Memory B cell (primary cell): Measurements from ENCODE around the gene PIK3C2G.

Experiments used
- ATAC-seq: fragments of 150-1000 bp; cut with Tn5 transposase; 2 replicates; pipeline ENCODE4 v1.10.0; 2021; ENCODE audit warnings: low read depth, mild to moderate bottlenecking, moderate library complexity
- DNase-seq, 2 donors: peaks; one replicate each; pipeline ENCODE4 v3.0.0; 2022; ENCODE audit warnings: low spot score in 2 of 2
- H3K27ac Mint-ChIP-seq: one replicate; pipeline ENCODE4 v1.8.0; 2022; ENCODE audit warnings: mild to moderate bottlenecking, moderate library complexity, mixed read lengths
- H3K27me3 Mint-ChIP-seq: one replicate; pipeline ENCODE4 v1.8.0; 2022; ENCODE audit warnings: mixed read lengths
- H3K36me3 Mint-ChIP-seq: one replicate; pipeline ENCODE4 v1.8.0; 2022; ENCODE audit warnings: mild to moderate bottlenecking, mixed read lengths
- H3K4me1 Mint-ChIP-seq: one replicate; pipeline ENCODE4 v1.8.0; 2022; ENCODE audit warnings: mixed read lengths
- H3K4me3 Mint-ChIP-seq: one replicate; pipeline ENCODE4 v1.8.0; 2022; ENCODE audit warnings: mild to moderate bottlenecking, moderate library complexity, mixed read lengths
- H3K9me3 Mint-ChIP-seq: one replicate; pipeline ENCODE4 v1.8.0; 2022; ENCODE audit warnings: mixed read lengths

Gene PIK3C2G

DNA sequence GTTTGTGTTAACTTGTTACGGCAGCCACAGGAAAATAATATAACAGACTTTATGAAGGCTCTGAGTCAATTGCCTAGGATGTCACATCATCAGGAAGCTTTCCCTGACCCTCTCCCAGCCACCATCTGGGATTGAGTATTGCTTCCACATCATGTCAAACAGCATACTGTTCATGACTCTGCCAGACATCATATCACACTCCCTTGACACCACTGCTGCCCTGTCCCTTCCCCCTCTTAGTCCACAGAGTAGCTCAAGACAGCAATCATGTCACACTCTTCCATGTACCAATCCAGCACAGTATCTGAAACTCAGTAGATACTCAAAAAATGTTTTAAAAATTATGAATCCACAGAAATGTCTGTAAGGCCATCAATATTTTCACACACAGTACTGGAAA is 168.0 kb downstream of the PIK3C2G start:
- H3K4me1 Mint-ChIP-seq: no peaks in the 10 kb centered on the region
- DNase-seq: no peak
- no peaks in the 10 kb centered on the region for H3K27me3 Mint-ChIP-seq

DNA sequence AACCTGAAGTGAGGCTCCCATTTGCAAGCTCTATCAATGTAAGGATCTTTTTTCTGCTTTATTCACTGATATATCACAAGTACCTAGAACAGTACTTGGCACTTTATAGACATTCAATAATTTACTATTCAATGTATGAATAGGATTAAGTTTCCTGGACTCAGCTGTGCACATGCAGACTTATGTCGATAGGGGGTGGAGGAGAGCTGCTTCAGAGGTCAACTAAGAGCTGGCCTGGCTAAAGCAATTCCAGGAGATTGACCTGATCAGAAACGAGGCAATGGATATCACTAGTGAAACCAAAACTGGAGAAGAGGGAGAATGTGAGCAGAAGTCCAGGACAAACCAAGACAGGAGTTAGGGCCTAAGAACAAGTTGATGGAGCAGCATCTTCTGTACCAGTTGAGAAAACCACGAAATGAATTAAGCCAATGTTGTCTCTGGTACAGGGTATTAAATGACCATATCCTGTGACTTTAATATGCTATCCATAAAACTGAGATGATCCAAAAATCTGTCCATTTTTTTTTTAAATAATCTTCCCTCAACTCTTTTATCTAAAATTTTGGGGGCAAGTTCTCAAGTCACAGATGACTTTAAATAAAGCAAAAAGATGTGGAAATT is 169.2 kb downstream of the PIK3C2G start:
- no peak for ATAC-seq
- DNase-seq: no peak
- Mint-ChIP-seq H3K27ac (no peak overlapping the region), H3K4me1 (no peaks in the 10 kb centered on the region), H3K9me3 (peaks cover 3% of the 10 kb centered on the region), H3K36me3 (no peaks in the 10 kb centered on the region), H3K4me3 (no peak overlapping the region), H3K27me3 (no peaks in the 10 kb centered on the region)

More for the DNA sequence above, 168.0 kb downstream of the PIK3C2G start:
- no peak overlapping the region for H3K4me3 Mint-ChIP-seq
- no peak overlapping the region for H3K27ac Mint-ChIP-seq
- H3K9me3 Mint-ChIP-seq: peaks cover 2% of the 10 kb centered on the region
- no peak for ATAC-seq
- no peaks in the 10 kb centered on the region for H3K36me3 Mint-ChIP-seq

DNA sequence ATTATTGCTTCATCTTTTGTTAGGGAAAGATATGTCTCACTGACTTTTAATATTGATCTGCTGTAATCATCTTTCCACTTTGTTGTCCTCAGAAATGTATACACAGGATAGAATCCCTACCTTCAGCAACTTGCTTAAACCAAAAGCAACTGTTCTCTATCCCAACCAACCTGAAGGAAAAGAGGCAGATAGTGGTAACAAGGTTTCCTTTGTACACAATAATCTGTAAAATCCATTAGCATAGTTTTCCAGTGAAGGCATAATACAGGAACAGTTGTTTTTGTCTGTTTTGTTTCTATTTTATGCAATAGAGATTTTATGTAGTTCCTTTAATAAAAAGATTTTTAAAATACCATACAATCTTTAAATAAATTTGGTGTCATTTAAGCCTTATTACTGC is 170.5 kb downstream of the PIK3C2G start:
- H3K27me3 Mint-ChIP-seq: no peaks in the 10 kb centered on the region
- no peak for ATAC-seq
- H3K4me3 Mint-ChIP-seq: no peak overlapping the region
- H3K4me1 Mint-ChIP-seq: no peaks in the 10 kb centered on the region
- H3K27ac Mint-ChIP-seq: no peak overlapping the region
- no peak for DNase-seq
- H3K9me3 Mint-ChIP-seq: peaks cover 5% of the 10 kb centered on the region
- H3K36me3 Mint-ChIP-seq: no peaks in the 10 kb centered on the region

DNA sequence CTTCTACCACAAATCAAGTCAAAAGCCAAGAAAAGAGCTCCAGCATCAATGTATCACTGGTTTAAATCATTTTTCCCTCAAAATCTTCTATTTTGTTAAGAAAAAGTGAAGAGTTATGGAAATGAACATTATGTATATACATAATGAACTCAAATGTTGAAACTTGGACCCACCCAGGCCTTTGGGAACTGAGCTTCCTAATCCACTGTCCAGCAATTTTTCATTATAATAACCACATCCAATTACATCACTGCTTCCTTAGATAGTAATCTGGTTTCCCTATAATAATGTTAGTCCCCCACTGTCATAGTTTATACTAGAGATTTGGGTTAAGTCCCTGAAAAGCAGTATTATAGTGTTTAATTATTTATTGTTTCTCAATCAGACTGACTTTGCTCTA is 170.9 kb downstream of the PIK3C2G start:
- no peak for ATAC-seq
- Mint-ChIP-seq H3K36me3 (no peaks in the 10 kb centered on the region), H3K9me3 (peaks cover 5% of the 10 kb centered on the region), H3K27ac (no peak overlapping the region), H3K27me3 (no peaks in the 10 kb centered on the region), H3K4me1 (no peaks in the 10 kb centered on the region), H3K4me3 (no peak overlapping the region)
- no peak for DNase-seq

DNA sequence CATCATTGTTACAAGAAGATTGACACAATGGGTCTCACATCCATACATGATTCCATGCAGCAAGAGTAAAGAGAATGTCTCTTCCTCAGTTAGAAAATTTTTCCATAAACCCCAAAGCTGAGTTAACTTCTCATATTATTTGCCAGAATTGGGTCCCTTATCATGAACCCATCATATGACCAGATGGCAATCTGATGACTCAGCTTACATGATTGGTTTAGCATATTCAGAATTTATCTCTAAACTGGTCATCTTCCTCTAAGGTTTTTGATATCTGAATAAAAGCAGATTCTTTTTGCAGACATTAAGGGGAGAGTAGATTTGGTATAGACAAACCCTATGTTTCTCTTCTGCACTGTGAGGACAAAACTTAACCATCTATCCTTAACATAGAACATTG is 174.9 kb downstream of the PIK3C2G start:
- H3K27ac Mint-ChIP-seq: no peak overlapping the region
- no peaks in the 10 kb centered on the region for H3K27me3 Mint-ChIP-seq

DNA sequence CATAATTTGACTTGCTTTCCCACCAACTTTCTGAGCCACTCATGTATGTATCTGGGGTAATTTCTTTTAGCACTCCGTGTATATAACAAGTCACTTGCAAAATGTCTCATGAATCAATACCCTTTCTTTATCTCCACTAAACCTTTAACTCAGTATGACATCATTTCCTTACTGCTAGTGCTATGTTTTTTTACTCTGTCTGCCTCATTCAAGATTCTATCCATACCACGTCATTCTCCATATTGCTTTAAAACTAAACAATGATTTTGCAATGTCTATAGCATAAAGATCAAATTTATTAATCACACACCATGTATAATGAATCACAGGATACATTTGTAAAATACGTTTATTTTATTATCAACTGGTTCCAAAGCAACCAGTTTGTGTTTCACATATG is 178.2 kb downstream of the PIK3C2G start:
- no peaks in the 10 kb centered on the region for H3K4me1 Mint-ChIP-seq
- H3K9me3 Mint-ChIP-seq: peaks cover 5% of the 10 kb centered on the region
- no peak overlapping the region for H3K27ac Mint-ChIP-seq
- DNase-seq: no peak
- no peak overlapping the region for H3K4me3 Mint-ChIP-seq
- no peak for ATAC-seq
- no peaks in the 10 kb centered on the region for H3K36me3 Mint-ChIP-seq
- H3K27me3 Mint-ChIP-seq: no peaks in the 10 kb centered on the region

More for the DNA sequence above, 174.9 kb downstream of the PIK3C2G start:
- Mint-ChIP-seq H3K9me3 (peaks cover 5% of the 10 kb centered on the region), H3K4me1 (no peaks in the 10 kb centered on the region), H3K36me3 (no peaks in the 10 kb centered on the region), H3K4me3 (no peak overlapping the region)
- DNase-seq: no peak
- ATAC-seq: no peak

DNA sequence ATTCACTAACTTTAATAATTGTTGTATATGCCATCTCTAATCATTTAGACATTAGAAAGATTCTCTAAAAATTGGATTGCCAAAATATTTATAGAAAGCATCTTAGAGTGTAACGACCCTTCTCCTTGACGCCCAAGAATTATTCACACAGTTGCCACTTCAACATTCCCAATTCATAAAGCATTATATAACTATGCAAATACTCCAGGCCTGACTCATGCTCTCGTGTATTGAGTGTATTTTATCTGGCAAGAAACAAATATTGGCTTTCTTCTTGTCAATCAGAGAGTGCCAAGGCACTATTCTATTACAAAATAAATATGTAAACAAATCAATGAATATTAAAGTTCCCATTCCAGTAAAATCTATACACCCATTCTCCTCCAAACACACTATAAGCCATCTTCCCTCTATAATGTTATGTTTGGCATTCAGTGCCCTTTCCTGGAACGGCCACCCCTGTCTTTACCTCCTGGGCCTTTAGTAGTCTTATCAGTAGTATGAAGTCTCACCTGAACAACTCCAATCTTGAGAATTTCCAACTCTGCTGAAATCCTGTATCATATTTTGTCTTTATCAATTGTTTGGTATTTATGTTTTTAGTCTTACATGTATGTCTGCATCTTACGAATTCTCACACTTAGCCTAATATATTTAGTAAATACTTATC is 182.6 kb downstream of the PIK3C2G start:
- DNase-seq: no peak
- ATAC-seq: no peak
- Mint-ChIP-seq H3K27me3 (no peaks in the 10 kb centered on the region), H3K27ac (no peak overlapping the region), H3K4me3 (no peak overlapping the region), H3K36me3 (no peaks in the 10 kb centered on the region), H3K9me3 (no peaks in the 10 kb centered on the region), H3K4me1 (no peaks in the 10 kb centered on the region)

DNA sequence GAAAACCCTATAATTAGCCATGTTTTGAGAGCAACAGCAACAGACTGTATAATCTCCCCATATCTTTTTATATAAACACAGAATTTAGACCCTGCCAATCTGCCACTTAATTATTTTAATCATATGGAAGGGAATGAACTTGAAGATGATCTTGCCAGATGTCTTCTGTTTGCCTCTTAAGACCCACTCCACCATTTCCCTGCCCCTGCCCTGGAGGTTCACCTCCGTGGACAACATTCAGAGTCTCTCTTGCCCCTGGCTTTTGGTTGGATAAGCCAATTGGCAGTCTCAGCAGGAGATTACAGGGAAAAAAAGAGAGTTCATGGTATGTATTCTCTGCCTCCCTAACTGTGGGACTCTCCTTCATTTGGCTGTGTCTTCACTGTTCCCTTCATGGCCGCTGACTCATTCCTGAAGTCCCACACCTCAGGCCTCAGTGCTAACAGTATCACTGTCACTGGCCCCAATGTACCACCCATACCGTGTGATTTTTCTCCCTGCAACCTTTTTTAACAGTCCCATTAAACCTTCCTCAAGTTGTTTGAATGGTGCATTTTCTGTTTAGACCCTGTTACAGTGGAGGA is 184.8 kb downstream of the PIK3C2G start:
- Mint-ChIP-seq H3K4me1 (no peaks in the 10 kb centered on the region), H3K27me3 (no peaks in the 10 kb centered on the region), H3K27ac (no peak overlapping the region), H3K9me3 (peaks cover 4% of the 10 kb centered on the region), H3K36me3 (no peaks in the 10 kb centered on the region), H3K4me3 (no peak overlapping the region)
- no peak for ATAC-seq
- no peak for DNase-seq

DNA sequence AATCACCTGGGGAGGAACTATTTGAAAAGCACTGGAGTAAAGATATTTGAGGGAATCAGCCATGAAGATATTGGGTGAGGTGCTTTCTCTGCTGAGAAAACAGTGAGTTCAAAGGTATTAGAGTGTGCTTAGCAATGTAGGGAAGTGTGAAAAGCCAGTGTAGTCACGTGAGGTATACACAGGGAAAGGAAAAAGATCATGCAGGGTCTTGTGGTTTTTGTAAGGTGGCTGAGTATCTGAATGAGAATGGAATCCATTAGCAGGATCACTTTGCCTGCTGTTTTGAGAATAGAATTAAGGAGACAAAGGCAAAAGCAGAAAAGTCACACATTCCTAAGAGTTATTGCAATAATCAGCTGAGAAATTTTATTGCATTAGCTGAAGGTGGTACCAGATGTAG is 193.0 kb downstream of the PIK3C2G start:
- no peak overlapping the region for H3K27ac Mint-ChIP-seq
- DNase-seq (no peak), ATAC-seq (no peak)
- no peaks in the 10 kb centered on the region for H3K36me3 Mint-ChIP-seq
- H3K4me3 Mint-ChIP-seq: no peak overlapping the region
- no peaks in the 10 kb centered on the region for H3K27me3 Mint-ChIP-seq
- no peaks in the 10 kb centered on the region for H3K4me1 Mint-ChIP-seq
- peaks cover 7% of the 10 kb centered on the region for H3K9me3 Mint-ChIP-seq

DNA sequence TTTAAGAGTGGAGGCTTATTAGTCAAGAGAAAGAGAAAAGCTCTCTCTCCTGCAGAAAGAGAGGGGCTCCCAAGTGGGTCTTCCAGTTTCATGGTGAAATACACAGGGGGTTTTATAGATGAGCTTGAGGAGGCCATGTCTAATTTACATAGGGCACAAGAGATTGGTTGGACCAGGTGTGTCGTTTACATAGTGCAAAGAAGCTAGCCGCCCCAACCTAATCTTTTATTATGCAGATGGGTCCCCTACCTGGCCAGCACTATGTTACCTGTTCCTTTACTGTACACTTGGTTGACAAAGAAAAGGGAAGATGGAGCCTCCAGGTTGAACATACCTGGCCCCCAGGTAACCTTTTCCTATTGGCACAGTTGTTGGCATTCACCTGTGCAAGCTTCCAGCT is 195.0 kb downstream of the PIK3C2G start:
- DNase-seq (no peak), ATAC-seq (no peak)
- no peaks in the 10 kb centered on the region for H3K27me3 Mint-ChIP-seq
- no peaks in the 10 kb centered on the region for H3K4me1 Mint-ChIP-seq
- no peaks in the 10 kb centered on the region for H3K36me3 Mint-ChIP-seq
- H3K27ac Mint-ChIP-seq: no peak overlapping the region
- H3K4me3 Mint-ChIP-seq: no peak overlapping the region
- H3K9me3 Mint-ChIP-seq: peaks cover 4% of the 10 kb centered on the region

DNA sequence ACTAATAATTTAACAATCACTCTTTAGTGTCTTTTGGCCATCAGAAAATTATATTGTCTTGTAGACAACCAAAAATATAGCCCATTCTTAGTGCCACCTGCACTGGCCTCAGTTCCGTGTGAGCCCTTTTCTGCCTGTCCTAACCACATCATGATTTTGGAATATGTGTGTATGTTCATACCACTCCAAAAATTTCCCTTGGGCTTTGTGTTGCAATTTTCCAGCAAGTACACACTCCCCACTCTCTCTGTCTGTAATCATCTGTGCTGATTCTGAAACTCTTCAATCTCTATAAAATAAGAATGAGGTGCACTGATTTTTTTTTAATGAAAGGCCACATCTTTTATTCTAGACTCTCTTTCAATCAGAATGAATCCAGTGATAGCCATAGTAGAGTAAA is 196.0 kb downstream of the PIK3C2G start:
- H3K9me3 Mint-ChIP-seq: peaks cover 1% of the 10 kb centered on the region
- H3K27me3 Mint-ChIP-seq: no peaks in the 10 kb centered on the region
- H3K4me1 Mint-ChIP-seq: no peaks in the 10 kb centered on the region
- no peak for DNase-seq
- no peaks in the 10 kb centered on the region for H3K36me3 Mint-ChIP-seq
- H3K27ac Mint-ChIP-seq: no peak overlapping the region
- H3K4me3 Mint-ChIP-seq: no peak overlapping the region
- no peak for ATAC-seq

DNA sequence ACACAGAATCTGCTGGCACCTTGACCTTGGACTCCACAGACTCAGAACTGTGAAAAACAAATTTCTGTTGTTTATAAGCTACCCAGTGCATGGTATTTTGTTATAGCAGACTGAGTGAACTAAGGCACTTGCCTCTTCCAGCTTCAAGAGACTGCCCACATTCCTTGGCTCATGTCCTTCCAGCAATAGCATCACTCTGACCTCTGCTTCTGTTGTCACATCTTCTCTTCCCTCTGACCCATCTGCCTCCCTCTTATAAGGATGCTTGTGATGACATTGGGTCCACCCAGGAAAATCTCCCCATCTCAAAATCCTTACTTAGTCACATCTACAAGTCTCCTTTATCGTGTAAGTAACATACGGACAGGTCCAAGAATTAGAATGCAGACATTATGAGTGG is 200.4 kb downstream of the PIK3C2G start:
- DNase-seq (no peak), ATAC-seq (no peak)
- Mint-ChIP-seq H3K9me3 (peaks cover 4% of the 10 kb centered on the region), H3K4me3 (no peak overlapping the region), H3K27ac (no peak overlapping the region), H3K27me3 (no peaks in the 10 kb centered on the region), H3K36me3 (no peaks in the 10 kb centered on the region), H3K4me1 (no peaks in the 10 kb centered on the region)

DNA sequence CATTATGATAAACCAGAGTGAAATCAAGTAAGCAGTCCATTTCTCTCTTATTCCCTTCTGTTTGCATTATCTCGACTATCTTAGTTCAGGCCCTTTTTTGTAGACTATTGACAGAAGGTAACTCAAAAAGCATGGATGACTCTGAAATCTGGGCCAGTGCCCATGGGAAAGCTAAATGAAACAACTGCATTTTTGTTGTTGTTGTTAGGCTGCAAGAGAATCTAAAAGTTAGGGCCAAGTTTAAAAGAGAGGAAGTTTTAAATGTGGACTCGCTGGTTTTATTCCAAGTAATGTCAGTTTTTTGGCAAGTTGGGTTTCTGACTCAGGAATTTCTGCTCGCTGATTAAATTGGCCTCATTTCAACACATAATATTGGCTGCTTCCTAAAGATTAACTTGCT is 201.1 kb downstream of the PIK3C2G start:
- Mint-ChIP-seq H3K27ac (no peak overlapping the region), H3K9me3 (peaks cover 4% of the 10 kb centered on the region), H3K4me3 (no peak overlapping the region), H3K27me3 (no peaks in the 10 kb centered on the region), H3K36me3 (no peaks in the 10 kb centered on the region), H3K4me1 (no peaks in the 10 kb centered on the region)
- DNase-seq: no peak
- ATAC-seq: no peak

DNA sequence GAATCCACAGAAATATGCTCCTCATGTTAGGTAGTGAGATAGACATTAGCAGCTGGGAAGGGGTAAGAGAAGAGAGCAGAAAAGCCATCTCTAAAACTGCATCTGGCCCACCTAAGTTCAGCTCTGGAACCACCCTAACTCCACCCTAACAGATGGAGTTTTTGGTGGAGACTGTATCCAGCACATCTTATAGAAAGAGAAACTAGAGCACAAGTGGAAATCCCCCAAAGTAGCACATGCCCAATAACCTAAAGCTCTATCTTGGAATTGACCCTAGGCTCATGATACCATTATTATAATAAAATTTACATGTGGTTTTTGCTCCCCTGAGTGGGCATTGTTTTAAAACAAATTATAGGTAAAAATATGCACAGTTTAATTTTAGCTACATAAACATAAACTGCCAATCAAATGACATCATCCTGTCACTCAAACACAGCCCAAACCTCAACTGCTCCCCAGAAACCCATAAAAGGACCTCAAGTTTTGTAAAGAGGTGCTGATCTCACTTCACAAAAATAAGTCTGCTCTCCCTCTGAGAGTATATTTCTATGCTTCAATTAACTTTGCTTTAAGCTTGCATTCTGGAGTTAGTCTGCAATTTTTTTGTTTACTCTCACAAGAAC is 206.4 kb downstream of the PIK3C2G start:
- Mint-ChIP-seq H3K27me3 (no peaks in the 10 kb centered on the region), H3K4me3 (no peak overlapping the region), H3K27ac (no peak overlapping the region), H3K4me1 (no peaks in the 10 kb centered on the region), H3K9me3 (peaks cover 4% of the 10 kb centered on the region), H3K36me3 (no peaks in the 10 kb centered on the region)
- no peak for ATAC-seq
- DNase-seq: no peak
